KOPT-K1 (cell line): ENCODE results near the gene TYK2.
"Not testable (repeated sequence)": the region's sequence is repeated elsewhere in the genome, so short reads cannot be mapped to it uniquely, and the experiment has no call there.

Experiments
- H3K27ac ChIP-seq: fragments of 200-600 bp; sonication (generic); 2 replicates; pipeline ENCODE4 v1.5.1; 2016; ENCODE audit warnings: antibody characterized with exemption, mild to moderate bottlenecking, low read depth, low read length; ENCODE audit not compliant: poor library complexity, severe bottlenecking
- H3K36me3 ChIP-seq: fragments of 200-600 bp; sonication (generic); 2 replicates; pipeline ENCODE4 v1.5.1; 2017; ENCODE audit warnings: antibody characterized with exemption, mild to moderate bottlenecking, low read length, moderate library complexity; ENCODE audit not compliant: insufficient read depth
- H3K9me3 ChIP-seq: fragments of 200-600 bp; sonication (generic); 2 replicates; pipeline ENCODE4 v1.5.1; 2017; ENCODE audit warnings: antibody characterized with exemption, low read length, mild to moderate bottlenecking; ENCODE audit not compliant: insufficient read depth, poor library complexity, severe bottlenecking

The TYK2 gene

DNA sequence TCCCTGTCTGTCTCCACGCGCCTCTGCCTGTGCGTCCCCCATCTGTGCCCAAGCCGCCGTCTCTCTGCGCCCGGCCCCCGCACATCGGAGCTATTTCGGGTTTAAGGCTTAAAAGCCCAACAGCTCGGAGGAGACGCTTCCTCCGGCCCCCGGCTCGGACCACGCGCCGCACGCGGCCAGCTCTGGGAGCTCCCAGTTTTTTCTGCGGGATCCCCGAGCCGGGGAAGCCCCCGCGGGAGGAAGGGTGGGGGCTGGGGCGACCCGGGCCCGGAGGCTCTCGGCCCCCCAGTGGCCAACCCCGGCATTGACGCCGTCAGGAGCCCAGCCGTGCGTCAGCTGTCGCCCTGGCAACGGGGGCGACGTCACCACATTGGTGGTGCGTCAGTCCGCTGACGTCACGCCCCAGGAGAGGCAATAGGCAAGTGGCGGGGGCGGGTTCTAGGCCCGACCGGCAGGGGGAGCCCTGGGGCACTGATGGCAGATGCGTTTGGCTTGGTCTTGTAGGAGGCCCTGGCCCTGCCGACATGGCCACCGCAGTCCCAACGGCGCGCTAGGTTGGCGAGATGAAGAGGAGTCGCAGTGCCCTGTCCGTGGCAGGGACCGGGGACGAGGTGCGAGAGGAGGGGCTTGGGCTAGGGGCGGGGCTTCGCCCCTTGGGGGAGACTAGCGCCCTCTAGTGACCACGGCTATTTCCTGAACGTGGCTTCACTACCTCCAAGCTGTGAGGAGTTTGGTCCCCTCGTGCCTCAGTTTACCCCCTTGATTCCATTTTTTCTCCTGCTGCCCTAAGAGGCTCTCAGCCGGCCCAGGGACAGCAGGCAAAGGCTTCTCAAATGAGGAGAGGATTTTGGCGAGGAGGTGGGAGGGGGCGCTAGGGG, 36.2 kb upstream of the TYK2 start:
- Histone ChIP-seq H3K9me3 (peaks cover 4% of the 10 kb centered on the region), H3K36me3 (no peaks in the 10 kb centered on the region), H3K27ac (no peak overlapping the region)

DNA sequence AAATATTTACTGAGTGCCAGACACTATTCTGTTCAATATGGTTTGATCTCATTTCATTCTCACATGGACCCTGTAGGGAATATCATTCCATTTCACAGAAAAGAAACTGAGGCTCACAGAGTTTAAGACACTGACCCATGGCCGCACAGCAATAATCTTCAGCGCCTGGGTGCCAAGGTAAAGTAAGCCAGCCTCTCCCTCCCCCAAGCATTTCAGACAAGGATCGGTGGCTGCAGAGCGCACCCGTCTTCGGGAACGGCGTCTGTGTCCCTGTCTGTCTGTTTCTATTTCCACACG, 35.7 kb upstream of the TYK2 start:
- H3K9me3 ChIP-seq, result peaks cover 4% of the 10 kb centered on the region
- H3K27ac ChIP-seq, result no peak overlapping the region

DNA sequence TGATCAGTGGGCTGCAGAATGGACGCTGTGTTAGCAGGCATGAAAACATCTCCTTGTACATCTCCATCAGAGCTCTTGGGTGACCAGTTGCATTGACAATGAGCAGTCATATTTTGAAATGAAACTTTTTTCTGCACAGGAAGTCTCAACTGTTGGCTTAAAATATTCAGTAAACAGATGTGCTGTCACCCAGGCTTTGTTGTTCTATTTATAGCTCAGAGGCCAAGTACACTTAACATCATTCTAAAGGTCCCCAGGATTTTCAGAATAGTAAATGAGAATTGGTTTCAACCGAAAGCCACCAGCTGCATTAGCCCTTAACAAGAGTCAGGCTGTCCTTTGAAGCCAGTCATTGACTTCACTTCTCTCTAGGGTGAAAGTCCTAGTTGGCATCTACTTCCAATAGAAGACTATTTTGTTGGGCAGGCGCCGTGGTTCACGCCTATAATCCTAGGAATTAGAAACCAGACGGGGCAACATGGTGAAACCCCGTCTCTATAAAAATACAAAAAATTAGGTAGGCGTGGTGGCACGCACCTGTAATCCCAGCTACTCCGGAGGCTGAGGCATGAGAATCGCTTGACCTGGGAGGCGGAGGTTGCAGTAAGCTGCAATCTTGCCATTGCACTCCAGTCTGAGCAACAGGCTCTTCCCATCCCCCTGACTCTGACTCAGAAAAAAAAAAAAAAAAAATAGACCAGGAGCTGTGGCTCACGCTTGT, 32.0 kb upstream of the TYK2 start:
- no peaks in the 10 kb centered on the region for H3K36me3 ChIP-seq
- peaks cover 4% of the 10 kb centered on the region for H3K9me3 ChIP-seq
- peak overlapping the region; percentile 88 for H3K27ac ChIP-seq

More for the DNA sequence above, 35.7 kb upstream of the TYK2 start:
- H3K36me3 ChIP-seq, result no peaks in the 10 kb centered on the region

DNA sequence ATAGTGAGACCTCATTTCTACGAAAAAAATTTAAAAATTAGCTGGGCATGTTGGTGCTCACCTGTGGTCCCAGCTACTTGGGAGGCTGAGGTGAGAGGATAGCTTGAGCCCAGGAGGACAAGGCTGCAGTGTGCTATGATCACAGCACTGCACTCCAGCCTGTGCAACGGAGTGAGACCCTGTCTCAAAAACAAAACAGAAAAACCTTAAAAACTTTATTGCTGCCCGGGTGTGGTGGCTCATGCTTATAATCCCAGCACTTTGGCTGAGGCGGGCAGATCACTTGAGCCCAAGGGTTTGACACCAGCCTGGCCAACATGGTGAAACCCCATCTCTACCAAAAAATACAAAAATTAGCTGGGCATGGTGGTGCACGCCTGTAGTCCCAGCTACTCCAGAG, 30.9 kb upstream of the TYK2 start:
- not testable (repeated sequence) for H3K9me3 ChIP-seq, H3K36me3 ChIP-seq
- H3K27ac ChIP-seq, result peak overlapping the region; percentile 88

DNA sequence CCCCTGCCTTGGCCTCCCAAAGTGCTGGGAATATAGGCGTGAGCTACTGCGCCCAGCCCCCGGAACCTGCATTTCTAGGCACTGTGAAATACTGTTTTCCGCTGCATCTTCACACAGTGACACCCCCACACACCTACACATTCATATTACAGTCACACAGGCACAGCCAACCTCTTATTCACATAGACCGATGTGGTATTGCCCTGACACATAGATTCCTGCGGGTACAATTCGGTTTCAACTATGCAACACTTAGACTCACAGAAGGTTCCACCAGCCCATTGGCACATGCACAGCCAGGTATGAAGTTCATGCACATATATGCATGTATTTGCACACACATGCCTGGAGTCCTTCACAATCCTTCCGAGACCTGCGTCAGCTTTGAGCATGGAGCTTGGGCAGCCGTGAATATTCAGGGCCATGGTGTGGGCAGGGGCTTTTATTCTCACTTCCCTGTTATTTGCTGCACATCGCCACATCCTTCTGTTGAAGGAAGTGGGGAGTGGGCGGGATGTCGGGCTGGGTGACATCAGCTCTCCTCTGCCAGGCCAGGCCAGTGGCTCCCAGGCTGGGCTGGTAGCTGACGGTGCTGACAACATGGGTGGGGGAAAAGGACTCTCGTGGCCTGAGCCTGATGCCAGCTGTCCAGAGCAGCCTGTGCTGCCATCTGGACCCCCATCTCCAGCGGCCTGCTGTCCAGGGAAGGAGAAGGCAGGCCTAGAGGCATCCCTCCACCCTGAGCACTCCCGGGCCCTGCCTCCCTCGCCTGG, 28.3 kb upstream of the TYK2 start:
- H3K36me3 ChIP-seq, result no peaks in the 10 kb centered on the region
- peak overlapping the region; percentile 90 for H3K27ac ChIP-seq
- no peaks in the 10 kb centered on the region for H3K9me3 ChIP-seq

DNA sequence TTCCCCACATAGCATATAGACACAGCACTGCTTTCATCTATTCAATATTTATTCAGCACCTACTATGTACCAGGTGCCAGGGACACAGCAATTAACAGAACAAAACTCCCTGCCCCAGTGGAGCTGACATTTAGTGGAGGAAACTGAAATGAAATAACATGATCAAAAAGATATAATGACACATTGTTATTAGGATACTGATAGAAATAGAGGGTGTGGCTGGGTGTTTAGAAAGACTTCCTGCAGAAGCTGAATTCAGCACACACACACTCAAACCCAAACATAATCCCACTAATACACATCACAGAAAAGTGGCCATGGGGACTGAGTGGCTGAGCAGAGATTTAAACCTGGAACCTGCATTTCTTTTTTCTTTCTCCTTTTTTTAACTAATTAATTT, 26.7 kb upstream of the TYK2 start:
- Histone ChIP-seq H3K27ac (no peak overlapping the region), H3K9me3 (no peaks in the 10 kb centered on the region), H3K36me3 (no peaks in the 10 kb centered on the region)

DNA sequence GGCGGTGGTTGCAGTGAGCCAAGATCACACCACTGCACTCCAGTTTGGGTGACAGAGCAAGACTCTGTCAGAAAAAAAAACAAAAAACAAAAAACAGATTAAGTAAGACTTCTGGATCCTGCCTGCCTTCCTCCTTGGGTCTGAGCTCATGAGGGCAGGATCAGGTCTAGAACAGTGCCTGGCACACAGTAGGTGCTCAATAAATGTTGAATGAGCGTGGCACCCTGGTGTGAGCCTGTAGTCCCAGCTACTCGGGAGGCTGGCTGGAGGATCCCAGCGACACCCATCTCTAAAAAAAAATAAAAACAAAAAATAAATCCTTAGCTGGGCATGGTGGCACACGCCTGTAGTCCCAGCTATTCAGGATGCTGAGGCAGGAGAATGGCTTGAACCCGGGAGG, 25.8 kb upstream of the TYK2 start:
- Histone ChIP-seq H3K36me3 (no peaks in the 10 kb centered on the region), H3K27ac (no peak overlapping the region), H3K9me3 (no peaks in the 10 kb centered on the region)

DNA sequence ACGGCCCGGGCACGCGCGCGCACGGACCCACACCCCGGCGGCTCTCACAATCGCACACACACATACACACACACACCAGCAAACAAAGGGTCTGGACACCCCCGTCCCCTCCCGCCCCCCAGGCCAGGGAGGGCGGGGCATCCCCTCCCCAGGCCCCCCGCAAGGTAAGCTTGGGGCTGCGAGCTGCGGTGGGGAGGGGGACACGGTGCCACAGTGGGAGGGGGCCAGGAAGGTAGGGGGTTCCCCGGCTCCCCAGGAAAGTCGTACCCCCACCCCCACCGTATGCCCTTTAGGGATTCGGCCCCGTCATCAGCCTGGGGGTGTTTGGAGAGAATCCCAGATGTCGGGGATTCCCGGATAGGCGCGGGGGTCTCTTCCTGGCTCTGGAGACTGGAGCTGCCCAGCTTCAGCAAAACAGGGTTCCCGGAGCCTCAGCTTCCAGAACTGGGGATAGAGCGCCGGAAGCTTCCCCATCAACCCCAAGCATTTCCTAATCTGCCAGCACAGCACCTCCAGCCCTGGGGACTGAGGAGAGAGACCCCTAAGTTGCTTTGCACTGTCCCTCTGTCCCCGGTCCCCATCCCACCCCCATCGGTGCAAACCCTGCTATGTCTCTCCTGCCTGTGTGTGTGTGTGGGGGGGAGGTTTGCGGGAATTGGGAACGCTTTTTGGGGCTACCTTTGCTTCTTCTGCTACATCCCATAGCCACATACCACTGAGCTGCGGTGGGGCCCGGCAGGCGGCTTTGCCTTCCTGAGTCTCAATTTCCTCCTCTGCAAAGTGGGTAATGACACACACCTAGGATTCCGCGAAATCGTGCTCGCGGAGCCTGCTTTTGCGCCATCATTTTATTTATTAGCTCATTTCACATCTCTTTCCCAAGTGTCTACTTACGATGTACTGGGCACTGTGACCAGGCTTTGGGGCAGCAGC, 24.8 kb upstream of the TYK2 start:
- no peaks in the 10 kb centered on the region for H3K9me3 ChIP-seq
- H3K36me3 ChIP-seq, result peaks cover 8% of the 10 kb centered on the region; the same call in 1 of the 2 replicates
- H3K27ac ChIP-seq, result no peak overlapping the region

DNA sequence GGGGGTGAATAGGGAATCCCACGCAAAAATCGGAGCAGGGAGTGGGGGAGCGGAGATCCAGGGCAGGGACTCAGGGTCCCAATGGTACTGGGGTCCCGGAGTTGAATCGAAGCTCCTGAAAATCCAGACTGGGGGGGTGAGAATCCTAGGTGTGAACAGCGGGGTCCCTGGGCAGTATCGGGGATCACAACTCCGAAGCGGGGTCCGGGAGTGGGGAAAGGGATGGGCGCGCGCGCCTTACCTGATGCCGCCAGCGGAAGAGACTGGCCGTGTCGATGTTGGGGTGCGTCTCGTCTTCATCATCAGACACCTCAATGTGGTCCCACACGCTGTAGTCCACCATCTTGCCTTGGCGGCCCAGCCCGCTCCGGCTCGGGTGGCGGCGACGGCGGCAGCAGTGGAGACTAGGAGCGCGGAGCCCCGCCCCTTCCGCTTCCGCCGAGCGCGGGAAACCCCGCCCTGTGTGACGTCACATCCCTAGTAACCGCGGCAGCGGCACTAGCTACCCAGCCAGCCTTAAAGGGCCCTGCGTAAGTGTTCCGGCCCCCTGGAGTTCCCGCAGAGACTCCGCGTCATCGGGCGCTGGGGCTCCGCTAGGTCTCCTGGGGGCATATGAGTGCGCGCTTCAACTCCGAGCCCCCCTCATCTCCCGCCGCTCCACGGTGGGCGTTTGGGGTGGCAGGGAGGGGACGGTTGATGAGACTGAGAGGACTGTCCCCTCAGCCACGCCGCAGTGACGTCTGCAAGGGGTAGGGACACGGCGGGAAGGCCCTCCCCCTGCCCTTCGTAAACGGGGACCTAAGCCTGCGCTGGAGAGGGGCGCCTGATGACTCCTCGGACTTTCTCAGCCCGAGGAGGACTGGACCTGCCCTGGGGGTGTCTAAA, 23.0 kb upstream of the TYK2 start, which contains the start of gene CDC37:
Gene CDC37, minus strand, starts transcription at position 406 of the 885 bp plus-strand sequence. Its CDS starts 63 bp downstream, at position 343.
- peak within 1 kb of the TSS; percentile 83 for H3K27ac ChIP-seq
- peaks cover 18% of the 10 kb centered on the region for H3K36me3 ChIP-seq
- H3K9me3 ChIP-seq, result no peaks in the 10 kb centered on the region

DNA sequence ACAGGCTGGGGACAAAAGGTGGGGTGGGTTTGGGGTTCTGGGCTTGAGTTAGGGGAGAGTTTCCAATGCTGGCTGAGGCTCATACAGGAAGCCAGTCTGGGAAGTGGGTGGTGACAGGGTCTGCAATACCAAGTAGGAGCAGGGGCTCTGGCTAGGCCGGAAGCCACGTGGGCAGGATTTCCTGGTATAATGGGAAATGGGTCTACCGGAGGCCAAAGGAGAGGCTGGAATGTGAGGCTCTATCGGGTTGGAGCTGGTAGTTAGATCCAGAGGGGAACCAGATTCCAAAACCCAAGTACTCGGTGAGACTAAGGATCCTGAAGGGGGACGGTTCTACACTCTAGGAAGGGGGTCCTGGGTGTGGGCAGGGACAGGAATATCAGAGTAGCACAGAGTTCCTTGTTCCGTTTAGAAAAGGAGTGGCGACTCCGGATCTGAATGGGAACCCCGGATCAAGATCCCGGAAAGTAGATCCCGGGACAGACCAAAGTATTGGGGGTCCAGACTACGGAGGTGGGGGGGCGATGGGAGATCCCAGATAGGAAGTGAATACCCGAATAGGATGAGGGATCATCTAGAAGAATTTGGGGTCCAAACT, 22.2 kb upstream of the TYK2 start:
- Histone ChIP-seq H3K27ac (peak overlapping the region; percentile 83), H3K9me3 (no peaks in the 10 kb centered on the region), H3K36me3 (peaks cover 25% of the 10 kb centered on the region)

DNA sequence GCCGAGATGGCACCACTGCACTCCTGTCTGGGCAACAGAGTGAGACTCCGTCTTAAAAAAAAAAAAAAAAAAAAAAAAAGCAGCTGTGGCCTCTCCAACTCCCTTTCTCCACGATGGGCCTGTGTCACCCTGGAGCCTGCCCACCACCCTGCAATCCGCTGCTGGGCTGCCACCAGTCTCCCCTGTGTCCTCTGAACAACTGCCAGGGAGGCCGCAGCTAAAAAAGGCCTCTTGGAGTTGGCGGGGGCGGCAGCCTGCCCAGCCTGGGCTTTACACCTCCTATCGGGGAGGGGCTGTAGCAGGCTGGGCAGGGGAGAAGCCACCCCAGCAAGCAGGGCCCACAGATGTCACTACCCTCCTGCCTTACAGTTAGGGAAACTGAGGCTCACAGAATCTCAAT, 19.5 kb upstream of the TYK2 start:
- peaks cover 48% of the 10 kb centered on the region for H3K36me3 ChIP-seq
- no peak overlapping the region for H3K27ac ChIP-seq
- H3K9me3 ChIP-seq, result no peaks in the 10 kb centered on the region

DNA sequence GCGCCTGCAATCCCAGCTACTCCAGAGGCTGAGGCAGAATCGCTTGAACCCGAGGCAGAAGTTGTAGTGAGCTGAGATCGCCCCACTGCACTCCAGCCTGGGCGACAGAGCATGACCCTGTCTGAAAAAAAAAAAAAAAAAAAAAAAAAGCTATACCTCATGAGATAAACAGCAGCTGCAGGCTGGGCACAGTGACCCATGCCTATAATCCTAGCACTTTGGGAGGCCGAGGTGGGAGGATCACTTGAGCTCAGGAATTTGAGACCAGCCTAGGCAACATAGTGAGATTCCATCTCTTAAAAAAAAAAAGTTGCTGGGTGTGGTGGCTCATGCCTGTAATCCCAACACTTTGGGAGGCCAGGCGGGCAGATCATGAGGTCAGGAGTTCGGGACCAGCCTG, 19.0 kb upstream of the TYK2 start:
- H3K36me3 ChIP-seq, result peaks cover 53% of the 10 kb centered on the region
- not testable (repeated sequence) for H3K27ac ChIP-seq

DNA sequence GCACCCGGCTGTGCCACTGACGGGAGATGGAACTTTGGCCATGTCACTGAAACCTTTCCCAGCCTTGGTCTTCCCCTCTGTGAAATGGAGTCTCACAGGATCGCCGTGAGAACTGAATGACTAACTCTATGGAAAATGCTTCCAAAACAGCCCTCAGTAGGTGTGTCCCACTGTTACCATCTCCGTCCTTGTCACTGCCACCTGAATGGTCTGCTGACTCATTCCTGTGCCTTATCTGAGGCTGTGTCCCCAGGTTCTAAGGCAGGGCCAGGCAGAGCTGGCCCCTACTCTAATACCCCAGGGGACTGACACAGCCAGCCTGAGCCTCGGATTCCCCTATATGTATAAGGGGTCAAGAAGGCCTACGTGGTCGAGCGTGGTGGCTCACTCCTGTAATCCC, 18.4 kb upstream of the TYK2 start:
- no peak overlapping the region for H3K27ac ChIP-seq
- peaks cover 58% of the 10 kb centered on the region for H3K36me3 ChIP-seq
- H3K9me3 ChIP-seq, result no peaks in the 10 kb centered on the region

More for the DNA sequence above, 19.0 kb upstream of the TYK2 start:
- H3K9me3 ChIP-seq, result not testable (repeated sequence)
